Stomach (tissue), 4 donors: ENCODE data around the gene SPATA31D1.

Source experiments
- CTCF ChIP-seq, 7 experiments: fragments of 450-650 bp in 4 of 7; fragments of 200-600 bp in 3 of 7; sonication (generic) in 3 of 7; IDR thresholded peaks; one replicate each; pipeline ENCODE4 v1.5.1; 2016 to 2019; ENCODE audit warnings: antibody characterized with exemption in 7 of 7, control low read depth in 2 of 7, mild to moderate bottlenecking in 1 of 7
- POLR2A ChIP-seq, 4 donors: fragments of 450-650 bp; IDR thresholded peaks; one replicate each; pipeline ENCODE4 v1.6.1; 2016; ENCODE audit warnings: antibody characterized with exemption in 4 of 4, control low read depth in 2 of 4, mild to moderate bottlenecking in 1 of 4, moderate library complexity in 1 of 4

GRCh38 chr9:81984928-81985327 is 3.6 kb upstream of the SPATA31D1 start:
- no peak for TF ChIP-seq CTCF (IDR thresholded peaks at IDR 0.05)
- no peak for TF ChIP-seq POLR2A (IDR thresholded peaks at IDR 0.05)
